Suprapubic skin (tissue), 4 donors: Measurements from ENCODE around the gene UBTD2.

ENCODE experiments used
- EP300 ChIP-seq: sonication (generic); formaldehyde crosslinking; IDR thresholded peaks from one replicate; pipeline ENCODE4 v1.6.1; 2017; ENCODE audit warnings: antibody characterized with exemption
- POLR2A ChIP-seq, 2 donors: fragments of 450-650 bp; IDR thresholded peaks; one replicate each; pipeline ENCODE4 v1.6.1; 2017; ENCODE audit warnings: antibody characterized with exemption in 2 of 2, mild to moderate bottlenecking in 2 of 2, moderate library complexity in 2 of 2
- POLR2AphosphoS5 ChIP-seq, 3 donors: sonication (generic); formaldehyde crosslinking; IDR thresholded peaks; one replicate each; pipeline ENCODE4 v1.6.1; 2017; ENCODE audit warnings: antibody characterized with exemption in 3 of 3
- TF ChIP-seq, protein P1 (sequence below), 2 donors: fragments of 200-600 bp in 1 of 2; fragments of 450-650 bp in 1 of 2; sonication (generic) in 1 of 2; IDR thresholded peaks; one replicate each; pipeline ENCODE4 v1.5.1; 2016 to 2019; ENCODE audit warnings: antibody characterized with exemption in 2 of 2, mild to moderate bottlenecking in 1 of 2, moderate library complexity in 1 of 2

DNA sequence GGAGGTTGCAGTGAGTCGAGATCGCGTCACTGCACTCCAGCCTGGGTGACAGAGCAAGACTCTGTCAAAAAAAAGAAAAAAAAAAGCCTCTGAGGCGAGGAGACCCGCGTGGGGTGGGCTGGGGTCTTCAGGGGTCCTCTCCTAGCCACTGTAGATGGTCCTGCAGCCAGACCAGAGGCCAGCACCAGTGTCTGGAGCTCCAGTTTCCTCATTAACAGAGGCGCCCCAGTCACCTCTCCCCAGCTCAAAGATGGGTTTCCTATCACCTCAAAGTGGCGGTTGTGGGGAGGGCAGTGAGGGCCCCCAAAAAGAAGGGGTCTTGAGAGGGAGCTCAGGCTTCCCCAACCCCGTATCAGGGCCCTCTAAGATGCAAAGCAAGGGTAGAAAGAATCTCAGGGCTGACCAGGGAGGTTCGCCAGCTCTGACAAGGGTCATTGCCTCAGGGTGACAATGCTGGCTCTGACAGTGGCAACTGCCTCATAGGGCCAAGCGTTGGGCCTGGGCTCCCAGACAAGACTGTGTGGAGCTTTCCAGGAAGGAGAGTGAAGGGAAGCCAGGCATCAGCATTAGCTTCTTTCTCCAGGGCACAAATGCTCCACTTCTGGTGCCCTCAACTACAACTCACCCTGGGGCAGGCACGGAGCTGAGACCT lies 110.5 kb downstream of the UBTD2 start:
- TF ChIP-seq, protein P1, sequence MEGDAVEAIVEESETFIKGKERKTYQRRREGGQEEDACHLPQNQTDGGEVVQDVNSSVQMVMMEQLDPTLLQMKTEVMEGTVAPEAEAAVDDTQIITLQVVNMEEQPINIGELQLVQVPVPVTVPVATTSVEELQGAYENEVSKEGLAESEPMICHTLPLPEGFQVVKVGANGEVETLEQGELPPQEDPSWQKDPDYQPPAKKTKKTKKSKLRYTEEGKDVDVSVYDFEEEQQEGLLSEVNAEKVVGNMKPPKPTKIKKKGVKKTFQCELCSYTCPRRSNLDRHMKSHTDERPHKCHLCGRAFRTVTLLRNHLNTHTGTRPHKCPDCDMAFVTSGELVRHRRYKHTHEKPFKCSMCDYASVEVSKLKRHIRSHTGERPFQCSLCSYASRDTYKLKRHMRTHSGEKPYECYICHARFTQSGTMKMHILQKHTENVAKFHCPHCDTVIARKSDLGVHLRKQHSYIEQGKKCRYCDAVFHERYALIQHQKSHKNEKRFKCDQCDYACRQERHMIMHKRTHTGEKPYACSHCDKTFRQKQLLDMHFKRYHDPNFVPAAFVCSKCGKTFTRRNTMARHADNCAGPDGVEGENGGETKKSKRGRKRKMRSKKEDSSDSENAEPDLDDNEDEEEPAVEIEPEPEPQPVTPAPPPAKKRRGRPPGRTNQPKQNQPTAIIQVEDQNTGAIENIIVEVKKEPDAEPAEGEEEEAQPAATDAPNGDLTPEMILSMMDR (IDR thresholded peaks at IDR 0.05): no peak
- TF ChIP-seq EP300: no peak
- no peak for TF ChIP-seq POLR2A (IDR thresholded peaks at IDR 0.05)
- TF ChIP-seq POLR2AphosphoS5 (IDR thresholded peaks at IDR 0.05): no peak
